ENCODE measurements around the gene DIS3L2.

Gene DIS3L2

GRCh38 chr2:231932711-231932970, 28.9 kb upstream of the DIS3L2 start:
- no peak overlapping the region for H2BK5ac ChIP-seq (ENCODE audit: low read length)
- no peak overlapping the region for H3K23ac ChIP-seq (ENCODE audit: low read length)
- H3K4ac ChIP-seq (ENCODE audit: low read depth, low read length): no peak overlapping the region
- H3K56ac ChIP-seq (ENCODE audit: low read length): no peak overlapping the region
- H4K8ac ChIP-seq (ENCODE audit: low read depth, low read length): no peak overlapping the region
- H3K79me1 ChIP-seq (ENCODE audit: low read length): no peaks in the 10 kb centered on the region
- H3K9ac ChIP-seq (ENCODE audit: low read length): no peak overlapping the region
- no peak overlapping the region for H3K4me3 ChIP-seq (ENCODE audit: low read length)
- no peaks in the 10 kb centered on the region for H3K36me3 ChIP-seq (ENCODE audit: control insufficient read depth, insufficient read depth, low read length)
- DNase-seq: no peak
- WGBS (ENCODE audit: extremely low coverage, insufficient coverage, low lambda C conversion rate): no CpG with 5 or more reads among the region's 3 CpGs
- H3K4me1 ChIP-seq (ENCODE audit: control insufficient read depth, low read depth, low read length): no peaks in the 10 kb centered on the region
- H4K5ac ChIP-seq (ENCODE audit: low read length): no peak overlapping the region
- no peak overlapping the region for H3K4me2 ChIP-seq (ENCODE audit: low read length)
- no peak overlapping the region for H3K27ac ChIP-seq (ENCODE audit: low read depth, low read length)
- no peak overlapping the region for H3K18ac ChIP-seq (ENCODE audit: low read length)
- H3K79me2 ChIP-seq (ENCODE audit: control insufficient read depth, insufficient read depth, low read length): no peaks in the 10 kb centered on the region
- no peak overlapping the region for H2AK5ac ChIP-seq (ENCODE audit: low read length)
- peaks cover 7% of the 10 kb centered on the region for H3K27me3 ChIP-seq (ENCODE audit: insufficient read depth, low read length, poor library complexity)
- H2BK120ac ChIP-seq (ENCODE audit: low read depth, low read length): no peak overlapping the region
- H2BK15ac ChIP-seq (replicated peaks; ENCODE audit: low read depth): no peak overlapping the region

- H3K36me3 ChIP-seq (ENCODE audit: control insufficient read depth, insufficient read depth, low read length): no peaks in the 10 kb centered on the region
- no peak overlapping the region for H2AK5ac ChIP-seq (ENCODE audit: low read length)
- H3K56ac ChIP-seq (ENCODE audit: low read length): no peak overlapping the region
- H3K18ac ChIP-seq (ENCODE audit: low read length): no peak overlapping the region
- H3K4me3 ChIP-seq (ENCODE audit: low read length): no peak overlapping the region
- no peak overlapping the region for H3K9ac ChIP-seq (ENCODE audit: low read length)
- H2BK120ac ChIP-seq (ENCODE audit: low read depth, low read length): no peak overlapping the region
- no peak for DNase-seq
- H3K23ac ChIP-seq (ENCODE audit: low read length): no peak overlapping the region
- no peaks in the 10 kb centered on the region for H3K79me2 ChIP-seq (ENCODE audit: control insufficient read depth, insufficient read depth, low read length)
- WGBS (ENCODE audit: extremely low coverage, insufficient coverage, low lambda C conversion rate): no CpG with 5 or more reads among the region's 15 CpGs
- no peak overlapping the region for H4K8ac ChIP-seq (ENCODE audit: low read depth, low read length)
- H4K5ac ChIP-seq (ENCODE audit: low read length): no peak overlapping the region
- H3K79me1 ChIP-seq (ENCODE audit: low read length): no peaks in the 10 kb centered on the region
- H2BK15ac ChIP-seq (replicated peaks; ENCODE audit: low read depth): no peak overlapping the region
- H3K27me3 ChIP-seq (ENCODE audit: insufficient read depth, low read length, poor library complexity): peaks cover under 1% of the 10 kb centered on the region
- H3K4me2 ChIP-seq (ENCODE audit: low read length): no peak overlapping the region
- no peak overlapping the region for H3K27ac ChIP-seq (ENCODE audit: low read depth, low read length)
- H3K4me1 ChIP-seq (ENCODE audit: control insufficient read depth, low read depth, low read length): no peaks in the 10 kb centered on the region
- no peak overlapping the region for H3K4ac ChIP-seq (ENCODE audit: low read depth, low read length)
- H2BK5ac ChIP-seq (ENCODE audit: low read length): no peak overlapping the region
Measured at GRCh38 chr2:231932985-231933915, 28.3 kb upstream of the DIS3L2 start.

GRCh38 chr2:231933916-231934401, 27.6 kb upstream of the DIS3L2 start:
- no peaks in the 10 kb centered on the region for H3K27me3 ChIP-seq (ENCODE audit: insufficient read depth, low read length, poor library complexity)
- H2BK5ac ChIP-seq (ENCODE audit: low read length): no peak overlapping the region
- no peak overlapping the region for H3K18ac ChIP-seq (ENCODE audit: low read length)
- no peaks in the 10 kb centered on the region for H3K79me2 ChIP-seq (ENCODE audit: control insufficient read depth, insufficient read depth, low read length)
- no peak overlapping the region for H3K4me3 ChIP-seq (ENCODE audit: low read length)
- H3K79me1 ChIP-seq (ENCODE audit: low read length): no peaks in the 10 kb centered on the region
- no peak overlapping the region for H3K9ac ChIP-seq (ENCODE audit: low read length)
- no peaks in the 10 kb centered on the region for H3K36me3 ChIP-seq (ENCODE audit: control insufficient read depth, insufficient read depth, low read length)
- no peak overlapping the region for H3K56ac ChIP-seq (ENCODE audit: low read length)
- H3K4me2 ChIP-seq (ENCODE audit: low read length): no peak overlapping the region
- WGBS (ENCODE audit: extremely low coverage, insufficient coverage, low lambda C conversion rate): no CpG with 5 or more reads among the region's 13 CpGs
- no peak overlapping the region for H2BK15ac ChIP-seq (replicated peaks; ENCODE audit: low read depth)
- no peak overlapping the region for H3K4ac ChIP-seq (ENCODE audit: low read depth, low read length)
- no peaks in the 10 kb centered on the region for H3K4me1 ChIP-seq (ENCODE audit: control insufficient read depth, low read depth, low read length)
- H3K23ac ChIP-seq (ENCODE audit: low read length): no peak overlapping the region
- no peak overlapping the region for H4K8ac ChIP-seq (ENCODE audit: low read depth, low read length)
- H2AK5ac ChIP-seq (ENCODE audit: low read length): no peak overlapping the region
- DNase-seq: no peak
- no peak overlapping the region for H3K27ac ChIP-seq (ENCODE audit: low read depth, low read length)
- H4K5ac ChIP-seq (ENCODE audit: low read length): no peak overlapping the region
- H2BK120ac ChIP-seq (ENCODE audit: low read depth, low read length): no peak overlapping the region

GRCh38 chr2:231934441-231935206, 26.9 kb upstream of the DIS3L2 start:
- no peak overlapping the region for H3K27ac ChIP-seq (ENCODE audit: low read depth, low read length)
- H3K4ac ChIP-seq (ENCODE audit: low read depth, low read length): no peak overlapping the region
- H3K79me1 ChIP-seq (ENCODE audit: low read length): no peaks in the 10 kb centered on the region
- no peak overlapping the region for H3K23ac ChIP-seq (ENCODE audit: low read length)
- no peak overlapping the region for H2BK120ac ChIP-seq (ENCODE audit: low read depth, low read length)
- H3K9ac ChIP-seq (ENCODE audit: low read length): no peak overlapping the region
- H3K79me2 ChIP-seq (ENCODE audit: control insufficient read depth, insufficient read depth, low read length): no peaks in the 10 kb centered on the region
- H4K8ac ChIP-seq (ENCODE audit: low read depth, low read length): no peak overlapping the region
- H3K27me3 ChIP-seq (ENCODE audit: insufficient read depth, low read length, poor library complexity): no peaks in the 10 kb centered on the region
- no peaks in the 10 kb centered on the region for H3K36me3 ChIP-seq (ENCODE audit: control insufficient read depth, insufficient read depth, low read length)
- H3K4me1 ChIP-seq (ENCODE audit: control insufficient read depth, low read depth, low read length): no peaks in the 10 kb centered on the region
- H3K18ac ChIP-seq (ENCODE audit: low read length): no peak overlapping the region
- no peak overlapping the region for H3K4me3 ChIP-seq (ENCODE audit: low read length)
- WGBS (ENCODE audit: extremely low coverage, insufficient coverage, low lambda C conversion rate): no CpG with 5 or more reads among the region's 8 CpGs
- no peak overlapping the region for H2BK15ac ChIP-seq (replicated peaks; ENCODE audit: low read depth)
- no peak overlapping the region for H3K4me2 ChIP-seq (ENCODE audit: low read length)
- DNase-seq: no peak
- no peak overlapping the region for H4K5ac ChIP-seq (ENCODE audit: low read length)
- no peak overlapping the region for H2AK5ac ChIP-seq (ENCODE audit: low read length)
- H2BK5ac ChIP-seq (ENCODE audit: low read length): no peak overlapping the region
- no peak overlapping the region for H3K56ac ChIP-seq (ENCODE audit: low read length)

GRCh38 chr2:231935207-231935524, 26.3 kb upstream of the DIS3L2 start:
- Histone ChIP-seq H3K79me1 (ENCODE audit: low read length) (no peaks in the 10 kb centered on the region), H2BK5ac (ENCODE audit: low read length) (no peak overlapping the region), H3K36me3 (ENCODE audit: control insufficient read depth, insufficient read depth, low read length) (no peaks in the 10 kb centered on the region), H3K4me1 (ENCODE audit: control insufficient read depth, low read depth, low read length) (no peaks in the 10 kb centered on the region), H3K27me3 (ENCODE audit: insufficient read depth, low read length, poor library complexity) (no peaks in the 10 kb centered on the region), H3K79me2 (ENCODE audit: control insufficient read depth, insufficient read depth, low read length) (no peaks in the 10 kb centered on the region), H2BK120ac (ENCODE audit: low read depth, low read length) (no peak overlapping the region), H3K23ac (ENCODE audit: low read length) (no peak overlapping the region), H3K27ac (ENCODE audit: low read depth, low read length) (no peak overlapping the region), H3K9ac (ENCODE audit: low read length) (no peak overlapping the region), H3K4me2 (ENCODE audit: low read length) (no peak overlapping the region), H2BK15ac (replicated peaks; ENCODE audit: low read depth) (no peak overlapping the region), H4K5ac (ENCODE audit: low read length) (no peak overlapping the region), H4K8ac (ENCODE audit: low read depth, low read length) (no peak overlapping the region), H3K56ac (ENCODE audit: low read length) (no peak overlapping the region), H3K4me3 (ENCODE audit: low read length) (no peak overlapping the region), H2AK5ac (ENCODE audit: low read length) (no peak overlapping the region), H3K18ac (ENCODE audit: low read length) (no peak overlapping the region), H3K4ac (ENCODE audit: low read depth, low read length) (no peak overlapping the region)
- DNase-seq: no peak
- no CpG with 5 or more reads among the region's 4 CpGs for WGBS (ENCODE audit: extremely low coverage, insufficient coverage, low lambda C conversion rate)
